HG03097 (cell line): ENCODE results near the gene OR6S1.
"Not testable (repeated sequence)": the region's sequence is repeated elsewhere in the genome, so short reads cannot be mapped to it uniquely, and the experiment has no call there.

Source experiments
- ATAC-seq: cut with Tn5 transposase; IDR thresholded peaks from one replicate; pipeline ENCODE4 v1.9.1; 2021; ENCODE audit not compliant: unreplicated experiment, low FRiP score

OR6S1 gene

DNA sequence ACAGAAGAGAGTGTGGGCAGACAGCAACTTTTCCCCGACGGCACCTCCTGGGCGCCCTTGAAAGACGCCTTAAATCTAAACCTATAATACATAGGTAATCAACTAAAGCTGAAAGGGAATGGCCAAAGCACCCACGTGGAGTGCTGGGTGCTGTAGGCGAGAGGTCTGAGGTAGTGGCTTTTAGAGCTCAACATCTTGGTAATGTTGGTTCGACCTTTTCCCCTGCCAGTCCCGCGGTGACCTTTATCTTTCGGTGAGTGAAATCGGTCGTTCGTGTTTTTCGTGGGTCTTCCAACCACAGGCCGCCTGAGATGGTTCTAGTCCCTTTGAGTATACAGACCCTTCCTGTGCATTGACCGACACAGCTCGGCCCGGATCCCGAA, 9.1 kb downstream of the OR6S1 start:
- no peak for ATAC-seq

DNA sequence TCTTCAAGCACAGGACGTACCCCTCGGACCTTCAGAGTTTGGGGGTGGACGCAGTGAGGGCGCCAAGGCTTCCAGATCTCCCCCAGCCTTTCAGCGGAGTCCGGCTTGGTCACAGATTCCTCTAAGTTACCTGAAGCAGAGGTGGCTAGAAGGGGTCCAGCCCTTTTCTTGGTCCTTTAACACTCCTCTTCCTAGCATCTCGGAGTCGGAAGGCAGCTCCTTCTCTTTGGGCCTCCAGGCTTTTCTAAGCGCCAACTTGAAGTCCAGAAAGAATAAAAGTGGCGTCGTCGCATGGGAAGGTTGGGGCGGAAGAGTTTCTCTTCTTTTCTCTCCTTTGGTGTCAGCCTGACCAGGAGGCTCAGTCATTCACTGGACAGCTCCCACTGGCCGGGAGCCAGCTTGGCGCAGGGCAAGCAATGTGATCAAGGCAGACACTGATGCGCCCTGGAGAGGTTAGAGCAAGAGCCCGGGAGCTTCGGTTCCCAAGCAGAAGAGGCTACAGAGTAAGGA, 9.6 kb downstream of the OR6S1 start:
- ATAC-seq = no peak

DNA sequence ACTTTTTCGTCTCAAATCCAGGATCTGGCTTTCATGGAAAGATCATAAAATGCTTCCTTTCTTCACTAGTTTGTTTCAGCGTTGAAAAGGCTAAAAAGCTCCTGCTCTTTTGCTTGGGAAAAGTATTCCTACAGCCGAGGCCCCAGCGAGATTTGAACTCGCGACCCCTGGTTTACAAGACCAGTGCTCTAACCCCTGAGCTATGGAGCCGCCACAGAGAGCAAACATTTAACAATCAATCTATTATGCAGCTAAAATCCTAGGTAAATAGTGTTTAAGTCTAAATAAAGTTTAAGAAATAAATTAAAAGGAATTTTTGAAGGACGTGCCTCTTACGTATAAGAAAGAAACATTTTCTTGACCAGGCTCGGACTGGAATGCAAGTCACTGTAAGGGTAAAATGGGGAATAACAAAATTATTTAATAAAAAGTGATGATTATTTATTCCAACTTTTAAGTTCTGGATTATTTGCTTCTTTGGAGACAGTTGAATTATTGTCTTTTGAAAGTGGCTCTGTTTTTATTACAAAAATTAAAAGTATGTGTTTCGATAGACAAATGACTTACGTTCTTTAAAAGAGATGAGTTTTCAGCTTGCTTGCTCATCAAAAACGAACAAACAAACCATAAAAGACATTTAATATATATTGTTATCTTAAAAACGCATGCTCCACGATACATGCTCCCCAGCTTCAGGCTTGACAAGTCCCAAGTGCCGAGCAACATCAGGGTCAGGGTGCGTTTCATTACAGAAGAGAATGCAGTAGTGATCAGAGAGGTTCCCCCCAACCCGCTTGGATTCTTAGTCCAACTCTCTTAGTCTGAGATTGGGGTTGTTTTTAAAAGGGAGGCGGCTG, 10.2 kb downstream of the OR6S1 start:
- no peak for ATAC-seq

DNA sequence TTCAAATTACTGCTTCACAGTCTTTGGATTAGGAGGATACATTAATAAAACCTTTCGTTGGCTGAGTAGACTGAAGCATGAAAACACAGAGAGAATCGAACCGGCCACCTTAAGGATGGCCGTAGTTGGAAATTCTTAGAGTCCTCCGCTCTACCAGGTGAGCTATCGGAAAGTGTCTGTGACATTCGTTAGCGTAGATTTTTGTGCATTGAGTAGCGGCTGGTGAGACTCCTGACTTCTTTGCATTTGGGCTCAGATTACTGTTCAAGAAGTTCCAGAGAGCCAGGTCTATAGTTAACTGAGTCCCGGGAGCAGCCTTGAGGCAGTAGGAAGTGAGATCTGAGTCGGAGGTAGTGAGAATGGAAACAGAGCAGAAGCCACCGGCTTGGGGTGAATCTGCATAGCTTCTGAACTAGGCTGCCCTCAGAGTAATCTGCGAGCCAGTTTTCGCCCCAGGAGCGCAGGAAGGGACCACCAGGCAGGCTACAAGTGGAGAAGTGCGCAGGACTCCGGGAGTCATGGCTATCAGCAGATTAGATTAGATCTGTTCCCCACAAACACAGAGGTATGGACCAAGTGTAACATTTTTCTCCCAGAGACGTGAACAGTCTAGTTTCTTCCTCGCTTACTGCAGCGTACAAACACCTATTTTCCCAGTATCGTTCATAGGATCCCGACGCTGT, 11.0 kb downstream of the OR6S1 start:
- ATAC-seq = no peak

GRCh38 chr14:20628063-20628854, 13.2 kb downstream of the OR6S1 start:
- no peak for ATAC-seq

- no peak for ATAC-seq
Observed at GRCh38 chr14:20627346-20628027, 14.0 kb downstream of the OR6S1 start.

DNA sequence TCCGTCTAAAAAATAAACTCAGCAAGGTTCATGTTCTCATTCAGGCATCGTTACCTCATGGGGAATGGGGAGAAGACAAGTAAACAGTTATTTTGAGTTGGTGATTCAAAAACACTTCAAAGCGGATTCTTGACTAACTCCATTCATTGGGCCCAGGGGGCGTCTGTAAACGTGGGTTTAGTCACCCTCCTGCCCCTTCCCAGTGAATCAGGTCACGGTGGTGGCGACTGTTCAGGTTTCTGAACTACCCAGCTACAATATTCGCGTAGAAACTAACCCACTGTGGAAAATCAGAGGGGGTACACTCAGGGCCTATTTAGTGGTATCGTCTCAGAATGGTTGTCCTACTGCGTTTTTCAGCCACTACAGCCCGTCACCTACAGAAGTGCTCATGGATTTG, 15.2 kb downstream of the OR6S1 start:
- ATAC-seq = no peak

- ATAC-seq = peak; percentile 40
Observed at GRCh38 chr14:20624495-20625070, 16.9 kb downstream of the OR6S1 start.

- ATAC-seq = no peak
Observed at GRCh38 chr14:20623798-20624197, 17.7 kb downstream of the OR6S1 start.

- ATAC-seq = no peak
Observed at GRCh38 chr14:20622816-20623291, 18.6 kb downstream of the OR6S1 start.

DNA sequence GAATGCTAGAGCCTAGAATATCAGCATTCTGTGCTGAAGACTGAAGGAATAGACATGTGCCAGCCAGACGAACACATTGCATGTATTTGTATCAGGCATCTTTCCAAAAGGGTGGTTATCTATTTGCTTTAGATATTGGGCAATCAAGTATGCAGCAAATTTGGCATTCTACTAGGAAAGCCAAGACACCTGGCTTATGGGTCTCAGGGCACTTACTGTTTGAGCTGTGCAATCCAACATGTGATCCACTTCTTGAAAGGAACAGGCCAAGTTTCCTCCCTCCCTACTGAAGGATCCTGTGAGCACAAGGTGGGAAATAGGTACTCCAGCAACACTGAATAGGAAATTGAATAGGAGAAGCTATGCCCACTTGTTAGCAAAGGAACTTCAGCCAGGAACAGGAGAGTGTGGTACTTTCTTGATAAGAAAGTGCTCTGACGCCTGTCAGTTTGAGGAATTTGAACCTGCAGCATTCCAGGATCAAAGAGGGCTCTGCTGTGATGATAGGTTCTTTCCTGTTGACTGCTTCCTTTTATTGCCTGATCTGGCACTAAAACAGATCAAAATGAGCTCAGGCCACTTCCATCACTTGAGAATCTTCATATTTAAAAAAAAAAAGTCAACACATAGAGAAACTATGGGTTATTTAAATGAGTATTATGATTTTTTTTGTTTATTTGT, 20.6 kb downstream of the OR6S1 start:
- no peak for ATAC-seq

DNA sequence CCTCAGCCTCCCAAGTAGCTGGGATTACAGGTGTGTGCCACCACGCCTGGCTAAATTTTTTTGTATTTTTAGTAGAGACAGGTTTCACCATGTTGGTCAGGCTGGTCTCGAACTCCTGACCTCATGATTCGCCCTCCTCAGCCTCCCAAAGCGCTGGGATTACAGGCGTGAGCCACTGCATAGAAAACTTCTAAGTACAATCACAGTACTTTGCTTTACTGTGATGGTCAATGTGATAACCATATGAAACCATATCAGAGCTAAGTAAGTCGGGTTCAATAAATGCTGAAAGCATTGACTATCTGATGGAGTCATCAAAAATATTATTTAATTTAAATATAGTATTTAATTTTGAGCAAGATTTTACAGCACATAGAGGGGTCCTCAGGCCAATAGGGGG, 21.8 kb downstream of the OR6S1 start:
- not testable (repeated sequence) for ATAC-seq

DNA sequence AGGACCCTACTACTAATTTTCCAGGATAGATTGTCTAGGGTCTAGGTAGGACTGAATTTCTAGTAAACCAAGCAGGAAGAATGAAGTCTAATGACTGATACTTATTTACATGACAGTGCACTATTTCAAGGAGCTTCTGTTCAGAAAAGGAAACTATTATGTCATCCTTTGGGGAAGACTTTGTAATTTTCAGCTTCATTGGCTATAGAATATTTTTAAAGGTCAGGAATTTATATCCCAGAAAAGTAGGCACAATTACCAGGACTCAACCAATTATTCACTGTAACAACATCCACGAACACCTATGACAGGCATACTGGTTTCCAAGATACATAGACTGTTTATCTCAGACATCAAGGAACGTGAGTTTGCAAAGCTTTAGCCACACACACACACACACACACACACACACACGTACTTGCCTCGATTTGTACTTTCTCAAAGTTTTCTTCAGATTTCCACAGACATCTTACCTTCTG, 23.2 kb downstream of the OR6S1 start:
- no peak for ATAC-seq

DNA sequence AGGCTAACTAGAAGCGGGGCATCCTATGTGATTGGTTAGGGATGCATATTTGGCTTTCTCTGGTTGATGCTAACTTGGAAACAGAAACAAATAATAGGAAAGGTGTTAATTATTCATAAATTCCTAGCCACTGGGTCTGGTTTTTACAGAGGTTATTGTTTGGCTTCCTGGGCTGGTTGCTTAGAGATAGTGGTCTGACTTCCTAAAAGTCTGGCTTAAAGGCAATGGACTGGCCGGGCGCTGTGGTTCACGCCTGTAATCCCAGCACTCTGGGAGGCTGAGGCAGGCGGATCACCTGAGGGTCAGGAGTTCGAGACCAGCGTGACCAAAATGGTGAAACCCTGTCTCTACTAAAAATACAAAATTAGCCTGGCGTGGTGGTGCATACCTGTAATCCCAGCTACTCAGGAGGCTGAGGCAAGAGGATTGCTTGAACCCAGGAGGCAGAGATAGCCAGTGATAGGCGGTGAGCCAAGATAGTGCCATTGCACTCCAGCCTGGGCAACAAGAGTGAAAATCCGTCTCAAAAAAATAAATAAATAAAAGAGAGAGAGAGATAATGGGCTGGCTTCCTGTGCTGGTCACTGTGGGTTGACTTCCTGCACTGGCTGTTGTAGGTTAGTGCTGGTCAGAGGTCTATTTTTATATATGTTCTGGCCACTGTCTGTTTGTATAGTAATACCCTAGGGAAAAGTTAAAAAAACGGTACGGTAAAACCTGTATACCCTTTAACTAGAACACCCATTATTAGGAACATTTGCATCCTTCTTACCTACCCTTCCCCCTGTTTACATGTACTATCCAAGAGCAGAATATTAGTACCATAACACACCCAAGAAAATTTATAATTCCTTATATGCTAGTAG, 24.1 kb downstream of the OR6S1 start:
- ATAC-seq = peak; percentile 32

DNA sequence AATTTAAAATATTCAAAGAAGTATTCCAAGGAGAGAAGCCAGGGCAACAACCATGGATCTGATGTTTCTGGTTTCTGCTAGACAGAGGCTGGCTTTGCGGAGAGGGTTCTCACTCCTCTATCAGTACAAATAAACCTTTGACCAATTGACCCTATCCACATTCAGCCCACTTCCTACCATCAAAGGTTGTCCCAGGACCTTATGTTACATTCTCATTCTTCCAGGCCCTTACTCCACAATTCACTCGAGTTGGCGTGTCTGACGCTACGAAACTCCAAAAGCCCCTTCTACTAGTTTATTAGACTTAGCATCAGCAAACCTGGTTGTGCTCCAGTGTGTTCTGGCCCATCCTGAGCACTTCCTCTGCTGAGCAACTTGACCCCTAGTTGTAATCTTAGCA, 25.5 kb downstream of the OR6S1 start:
- ATAC-seq = no peak

DNA sequence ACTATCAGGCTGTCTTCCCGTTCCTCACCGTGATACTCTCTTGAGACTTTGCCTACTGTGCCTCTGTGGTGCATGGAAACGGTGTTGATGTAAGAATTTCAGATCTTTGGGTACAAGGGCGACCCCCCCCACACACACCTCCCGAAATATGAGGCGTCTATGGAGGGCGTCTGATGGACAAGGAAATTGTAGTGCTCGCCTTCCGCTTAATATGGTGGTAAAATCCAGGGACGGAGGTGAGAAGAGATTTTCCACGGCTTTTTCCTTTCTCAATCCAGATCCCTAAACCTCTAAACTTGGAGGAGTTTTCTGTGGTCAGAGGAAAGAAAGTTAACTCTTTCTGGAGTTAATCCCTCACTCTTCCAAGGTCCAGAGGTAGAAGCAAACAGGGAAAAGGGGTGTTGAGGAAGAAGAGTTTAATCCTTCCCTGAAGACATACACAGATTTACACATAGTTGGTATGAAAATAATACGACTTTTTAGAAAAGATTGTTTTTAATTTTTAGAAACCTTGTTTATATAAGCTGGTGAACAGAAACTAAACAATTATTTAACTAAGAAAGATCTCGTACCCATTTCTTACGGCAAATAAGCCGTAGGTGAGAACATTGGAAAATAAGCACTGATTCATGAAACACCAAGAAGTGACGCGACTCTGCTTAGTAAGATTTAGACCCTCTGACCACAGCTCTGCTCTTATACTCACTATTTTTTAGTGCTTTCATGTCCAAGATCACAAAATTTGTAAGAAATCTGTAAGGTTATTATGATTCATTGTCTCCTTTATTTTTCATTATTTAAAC, 27.3 kb downstream of the OR6S1 start:
- no peak for ATAC-seq
